ENCODE data around the gene DHX15. TPM values are rescaled to one million over a fixed set of nuclear protein-coding genes. Genes with fewer than 3 reads are reported as not detected.

DHX15 gene
- total RNA-seq, 1 donor from 2014 or later: 130 TPM

DNA sequence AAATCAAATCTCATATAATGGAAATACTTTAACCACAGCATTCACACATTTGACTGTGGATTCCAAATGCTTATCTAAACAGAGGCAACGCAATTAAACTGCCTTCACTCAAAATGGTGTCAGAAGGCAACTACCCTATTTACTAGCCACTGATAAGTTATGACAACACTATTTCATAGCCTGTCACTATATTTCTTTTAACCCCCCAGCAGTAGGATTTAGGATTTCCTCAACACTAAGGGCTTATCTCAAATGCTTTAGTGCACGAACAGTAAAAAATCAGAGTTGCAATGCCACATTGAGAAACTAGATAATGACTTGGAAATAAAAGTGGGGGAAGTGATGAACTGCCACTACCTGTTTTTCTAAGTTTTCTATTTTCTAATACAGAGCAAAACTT, 66.7 kb downstream of the DHX15 start:
- no peaks in the 10 kb centered on the region for H3K9me3 ChIP-seq (ENCODE audit: insufficient read depth, low read depth, low read length)
- H3K36me3 Mint-ChIP-seq (ENCODE audit: low read depth, unreplicated experiment): no peaks in the 10 kb centered on the region

DNA sequence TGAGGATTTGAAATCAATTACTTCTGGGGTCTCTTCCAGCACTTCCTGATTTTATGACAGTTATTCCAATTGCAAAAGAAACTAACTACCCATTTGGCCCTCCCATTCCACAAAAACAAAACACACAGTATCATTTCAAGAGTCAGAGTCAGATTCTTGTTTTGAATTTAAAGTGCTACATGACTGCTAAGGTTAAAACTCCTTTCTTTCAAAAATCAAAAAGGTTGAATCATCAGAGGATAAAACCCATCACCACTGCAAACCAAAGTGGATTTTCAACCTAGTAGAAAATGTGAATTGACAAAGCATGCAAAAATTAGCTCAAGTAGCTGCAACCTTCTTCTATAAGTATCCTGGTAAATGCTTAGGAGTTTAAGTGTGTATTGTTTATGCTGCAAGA, 67.4 kb downstream of the DHX15 start:
- Histone ChIP-seq H3K9me3 (ENCODE audit: insufficient read depth, low read depth, low read length) (no peaks in the 10 kb centered on the region), H3K79me2 (ENCODE audit: insufficient read depth, low read length) (peaks cover 21% of the 10 kb centered on the region), H3K4me2 (ENCODE audit: low read length) (no peak overlapping the region), H2AFZ (ENCODE audit: low read depth, low read length) (no peak overlapping the region), H3K36me3 (ENCODE audit: insufficient read depth, low read length) (peaks cover 12% of the 10 kb centered on the region), H3K27me3 (ENCODE audit: insufficient read depth, low read length) (no peaks in the 10 kb centered on the region), H3K9ac (ENCODE audit: low read length) (no peak overlapping the region), H3K4me1 (ENCODE audit: insufficient read depth, low read length) (peaks cover 7% of the 10 kb centered on the region), H4K20me1 (ENCODE audit: insufficient read depth, low read length) (peaks cover 52% of the 10 kb centered on the region), H3K27ac (ENCODE audit: low read depth, low read length) (no peak overlapping the region), H3K4me3 (ENCODE audit: insufficient read depth, low read depth, low read length) (no peak overlapping the region)
- no peak overlapping the region for H3K27ac Mint-ChIP-seq (ENCODE audit: unreplicated experiment)
- FAIRE-seq (no peak), DNase-seq (ENCODE audit: low read depth) (no peak)
- TF ChIP-seq, protein P1, sequence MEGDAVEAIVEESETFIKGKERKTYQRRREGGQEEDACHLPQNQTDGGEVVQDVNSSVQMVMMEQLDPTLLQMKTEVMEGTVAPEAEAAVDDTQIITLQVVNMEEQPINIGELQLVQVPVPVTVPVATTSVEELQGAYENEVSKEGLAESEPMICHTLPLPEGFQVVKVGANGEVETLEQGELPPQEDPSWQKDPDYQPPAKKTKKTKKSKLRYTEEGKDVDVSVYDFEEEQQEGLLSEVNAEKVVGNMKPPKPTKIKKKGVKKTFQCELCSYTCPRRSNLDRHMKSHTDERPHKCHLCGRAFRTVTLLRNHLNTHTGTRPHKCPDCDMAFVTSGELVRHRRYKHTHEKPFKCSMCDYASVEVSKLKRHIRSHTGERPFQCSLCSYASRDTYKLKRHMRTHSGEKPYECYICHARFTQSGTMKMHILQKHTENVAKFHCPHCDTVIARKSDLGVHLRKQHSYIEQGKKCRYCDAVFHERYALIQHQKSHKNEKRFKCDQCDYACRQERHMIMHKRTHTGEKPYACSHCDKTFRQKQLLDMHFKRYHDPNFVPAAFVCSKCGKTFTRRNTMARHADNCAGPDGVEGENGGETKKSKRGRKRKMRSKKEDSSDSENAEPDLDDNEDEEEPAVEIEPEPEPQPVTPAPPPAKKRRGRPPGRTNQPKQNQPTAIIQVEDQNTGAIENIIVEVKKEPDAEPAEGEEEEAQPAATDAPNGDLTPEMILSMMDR (IDR thresholded peaks at IDR 0.05; ENCODE audit: insufficient read depth, low read depth, low read length): no peak
- no peak for TF ChIP-seq EZH2 (IDR thresholded peaks at IDR 0.05; ENCODE audit: insufficient read depth, low read length)
- no peaks in the 10 kb centered on the region for H3K9me3 Mint-ChIP-seq (ENCODE audit: unreplicated experiment)
- H3K36me3 Mint-ChIP-seq (ENCODE audit: low read depth, unreplicated experiment): no peaks in the 10 kb centered on the region
- H3K27me3 Mint-ChIP-seq (ENCODE audit: low read depth, unreplicated experiment): no peaks in the 10 kb centered on the region
- peaks cover 22% of the 10 kb centered on the region for H3K4me1 Mint-ChIP-seq (ENCODE audit: low read depth, unreplicated experiment)
- H3K4me3 Mint-ChIP-seq (ENCODE audit: unreplicated experiment): no peak overlapping the region

More for the DNA sequence above, 66.7 kb downstream of the DHX15 start:
- no peak overlapping the region for H3K27ac Mint-ChIP-seq (ENCODE audit: unreplicated experiment)
- peaks cover 59% of the 10 kb centered on the region for H4K20me1 ChIP-seq (ENCODE audit: insufficient read depth, low read length)
- H3K4me3 ChIP-seq (ENCODE audit: insufficient read depth, low read depth, low read length): no peak overlapping the region
- H3K9me3 Mint-ChIP-seq (ENCODE audit: unreplicated experiment): no peaks in the 10 kb centered on the region
- peaks cover 22% of the 10 kb centered on the region for H3K4me1 Mint-ChIP-seq (ENCODE audit: low read depth, unreplicated experiment)
- DNase-seq (ENCODE audit: low read depth) (no peak), FAIRE-seq (no peak)
- H3K4me1 ChIP-seq (ENCODE audit: insufficient read depth, low read length): peaks cover 7% of the 10 kb centered on the region
- H3K27me3 ChIP-seq (ENCODE audit: insufficient read depth, low read length): no peaks in the 10 kb centered on the region
- no peak overlapping the region for H3K4me3 Mint-ChIP-seq (ENCODE audit: unreplicated experiment)
- H3K9ac ChIP-seq (ENCODE audit: low read length): no peak overlapping the region
- H3K4me2 ChIP-seq (ENCODE audit: low read length): no peak overlapping the region
- peaks cover 12% of the 10 kb centered on the region for H3K36me3 ChIP-seq (ENCODE audit: insufficient read depth, low read length)
- no peak overlapping the region for H2AFZ ChIP-seq (ENCODE audit: low read depth, low read length)
- H3K79me2 ChIP-seq (ENCODE audit: insufficient read depth, low read length): peaks cover 28% of the 10 kb centered on the region
- TF ChIP-seq, protein P1 (IDR thresholded peaks at IDR 0.05; ENCODE audit: insufficient read depth, low read depth, low read length): no peak
- TF ChIP-seq EZH2 (IDR thresholded peaks at IDR 0.05; ENCODE audit: insufficient read depth, low read length): no peak
- no peaks in the 10 kb centered on the region for H3K27me3 Mint-ChIP-seq (ENCODE audit: low read depth, unreplicated experiment)
- H3K27ac ChIP-seq (ENCODE audit: low read depth, low read length): no peak overlapping the region

DNA sequence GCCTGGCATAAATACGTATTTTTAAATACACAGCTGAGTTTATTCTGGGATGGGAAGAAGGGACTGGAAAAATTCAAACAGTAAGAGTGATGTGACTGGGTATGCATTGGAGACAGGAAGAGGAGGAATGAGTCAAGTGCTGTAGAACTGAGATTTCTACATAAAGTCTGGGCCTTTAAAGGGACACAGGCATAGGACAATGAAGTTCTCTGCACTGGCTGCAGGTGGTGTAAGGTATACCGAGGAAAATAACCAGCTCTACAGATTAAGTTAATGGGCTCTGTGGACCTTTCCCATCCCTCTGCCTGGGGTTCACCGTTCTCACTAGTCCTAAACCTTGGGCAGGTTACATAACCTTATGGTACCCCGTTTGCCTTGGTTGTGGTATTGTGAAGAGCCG, 68.7 kb downstream of the DHX15 start:
- no peaks in the 10 kb centered on the region for H3K9me3 ChIP-seq (ENCODE audit: insufficient read depth, low read depth, low read length)
- no peak for FAIRE-seq
- H3K27me3 ChIP-seq (ENCODE audit: insufficient read depth, low read length): no peaks in the 10 kb centered on the region
- no peak overlapping the region for H3K4me3 Mint-ChIP-seq (ENCODE audit: unreplicated experiment)
- no peak overlapping the region for H3K4me3 ChIP-seq (ENCODE audit: insufficient read depth, low read depth, low read length)
- no peaks in the 10 kb centered on the region for H3K9me3 Mint-ChIP-seq (ENCODE audit: unreplicated experiment)
- H3K27ac Mint-ChIP-seq (ENCODE audit: unreplicated experiment): no peak overlapping the region
- H3K36me3 Mint-ChIP-seq (ENCODE audit: low read depth, unreplicated experiment): peaks cover 2% of the 10 kb centered on the region
- H3K4me1 Mint-ChIP-seq (ENCODE audit: low read depth, unreplicated experiment): peaks cover 28% of the 10 kb centered on the region
- H2AFZ ChIP-seq (ENCODE audit: low read depth, low read length): no peak overlapping the region
- H3K4me1 ChIP-seq (ENCODE audit: insufficient read depth, low read length): peaks cover 7% of the 10 kb centered on the region
- peaks cover 43% of the 10 kb centered on the region for H4K20me1 ChIP-seq (ENCODE audit: insufficient read depth, low read length)
- no peak for TF ChIP-seq EZH2 (IDR thresholded peaks at IDR 0.05; ENCODE audit: insufficient read depth, low read length)
- TF ChIP-seq, protein P1 (IDR thresholded peaks at IDR 0.05; ENCODE audit: insufficient read depth, low read depth, low read length): no peak
- H3K4me2 ChIP-seq (ENCODE audit: low read length): no peak overlapping the region
- H3K9ac ChIP-seq (ENCODE audit: low read length): no peak overlapping the region
- no peaks in the 10 kb centered on the region for H3K27me3 Mint-ChIP-seq (ENCODE audit: low read depth, unreplicated experiment)
- no peak overlapping the region for H3K27ac ChIP-seq (ENCODE audit: low read depth, low read length)
- no peak for DNase-seq (ENCODE audit: low read depth)
- H3K79me2 ChIP-seq (ENCODE audit: insufficient read depth, low read length): peaks cover 11% of the 10 kb centered on the region
- H3K36me3 ChIP-seq (ENCODE audit: insufficient read depth, low read length): peaks cover 12% of the 10 kb centered on the region

All from astrocyte (in vitro differentiated cells and primary cell).